Mesodermal cell (in vitro differentiated cells): ENCODE data around the gene LMOD1.

Source experiments
- H3K27ac ChIP-seq: 2 replicates; pipeline ENCODE4 v1.7.0; 2013; ENCODE audit warnings: mild to moderate bottlenecking, low read depth, low read length, moderate library complexity; ENCODE audit not compliant: severe bottlenecking
- H3K36me3 ChIP-seq: 2 replicates; pipeline ENCODE4 v1.7.1; 2013; ENCODE audit warnings: mild to moderate bottlenecking, low read length, moderate library complexity; ENCODE audit not compliant: control insufficient read depth, insufficient read depth
- H3K4me1 ChIP-seq: one replicate; pipeline ENCODE4 v1.7.1; 2013; ENCODE audit warnings: mild to moderate bottlenecking, low read length; ENCODE audit not compliant: insufficient read depth, control insufficient read depth, poor library complexity, severe bottlenecking
- H3K4me3 ChIP-seq: 2 replicates; pipeline ENCODE4 v1.7.0; 2013; ENCODE audit warnings: low read length, control low read depth, mild to moderate bottlenecking; ENCODE audit not compliant: insufficient read depth, poor library complexity, severe bottlenecking; ENCODE audit errors: extremely low read depth
- H3K9me3 ChIP-seq: 2 replicates; pipeline ENCODE4 v1.7.1; 2013; ENCODE audit warnings: mild to moderate bottlenecking, low read length, moderate library complexity; ENCODE audit not compliant: control insufficient read depth
- WGBS, 2 experiments: methylation state at CpG; one replicate each; pipeline ENCODE4 v1.1.5; 2013; ENCODE audit warnings: missing lambda C conversion rate in 2 of 2; ENCODE audit not compliant: insufficient coverage in 2 of 2; 5-methylcytosine and 5-hydroxymethylcytosine counted together

The LMOD1 gene

DNA sequence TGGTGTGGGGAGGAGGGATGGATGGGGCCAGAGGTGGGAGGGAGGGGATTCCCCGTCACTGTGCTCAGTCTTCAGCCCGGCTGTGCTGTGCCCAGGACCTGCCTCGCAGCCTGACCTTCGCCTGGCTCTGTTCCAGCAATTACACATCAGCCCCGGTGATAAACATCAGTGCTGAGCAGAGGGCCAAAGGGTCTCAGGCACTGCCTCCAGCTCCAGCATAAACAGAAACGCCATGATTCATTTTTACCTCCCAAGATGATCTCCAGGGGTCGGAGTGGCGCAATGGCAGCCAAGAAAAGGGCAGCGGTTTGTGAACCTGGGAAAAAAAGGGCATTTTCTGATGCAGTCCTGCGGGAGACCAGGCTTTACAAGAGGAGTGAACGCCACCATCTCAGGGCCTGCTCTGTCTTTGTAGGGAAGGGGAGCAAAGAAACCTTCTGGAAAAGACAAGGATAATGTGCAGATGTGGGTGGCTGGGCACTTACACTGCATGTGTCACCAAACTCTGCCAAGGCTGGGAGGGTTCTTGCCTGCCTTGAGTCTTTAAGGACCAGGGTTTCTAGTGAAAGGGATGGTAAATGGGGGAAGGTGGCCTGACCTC, 29.6 kb downstream of the LMOD1 start:
- Histone ChIP-seq H3K27ac (peak overlapping the region; percentile 69), H3K4me3 (no peak overlapping the region), H3K36me3 (no peaks in the 10 kb centered on the region), H3K9me3 (no peaks in the 10 kb centered on the region), H3K4me1 (peaks cover 29% of the 10 kb centered on the region)
- WGBS, 2 experiments: 93 to 97% methylated on average over 6 to 10 of the region's 11 CpGs

DNA sequence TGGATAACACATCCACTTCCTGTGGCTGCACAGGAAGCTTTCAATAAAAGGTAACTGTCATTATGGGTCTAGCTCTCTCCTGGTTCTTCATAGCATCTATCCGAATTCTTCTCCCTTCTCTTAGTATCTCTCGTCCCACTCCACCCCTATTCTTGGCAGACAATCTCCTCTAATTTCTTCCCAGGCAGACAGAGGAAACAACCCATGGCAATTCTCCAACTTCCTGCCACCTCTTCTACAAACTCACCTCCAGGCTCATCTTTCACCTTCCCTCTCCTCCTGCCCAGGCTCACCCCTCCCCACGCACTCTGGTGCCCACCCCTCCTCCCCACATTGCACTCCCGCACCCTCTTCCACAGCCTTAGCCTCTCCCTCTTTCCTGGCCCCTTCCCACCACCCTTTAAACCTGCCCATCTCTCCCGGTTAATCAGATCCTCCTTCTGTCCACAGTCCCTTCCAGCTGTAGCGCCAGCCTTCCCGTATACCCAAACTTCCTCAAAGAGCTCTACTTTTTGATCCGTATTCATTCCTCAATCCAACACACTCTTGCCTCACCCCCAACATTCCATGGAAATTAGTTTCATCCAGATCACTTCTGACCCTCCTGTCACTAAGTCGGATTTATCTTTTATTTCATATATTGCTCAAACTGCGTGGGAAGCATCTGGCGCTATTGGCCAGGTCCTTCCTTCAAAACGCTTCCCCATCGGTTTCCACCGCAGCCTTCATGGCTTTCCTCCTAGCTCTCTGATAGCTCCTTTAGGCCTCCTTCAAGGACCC, 31.7 kb downstream of the LMOD1 start:
- Histone ChIP-seq H3K27ac (no peak overlapping the region), H3K4me1 (peaks cover 29% of the 10 kb centered on the region), H3K9me3 (no peaks in the 10 kb centered on the region), H3K36me3 (no peaks in the 10 kb centered on the region), H3K4me3 (no peak overlapping the region)
- WGBS, 2 experiments: 85 to 93% methylated on average over 12 to 13 of the region's 14 CpGs

DNA sequence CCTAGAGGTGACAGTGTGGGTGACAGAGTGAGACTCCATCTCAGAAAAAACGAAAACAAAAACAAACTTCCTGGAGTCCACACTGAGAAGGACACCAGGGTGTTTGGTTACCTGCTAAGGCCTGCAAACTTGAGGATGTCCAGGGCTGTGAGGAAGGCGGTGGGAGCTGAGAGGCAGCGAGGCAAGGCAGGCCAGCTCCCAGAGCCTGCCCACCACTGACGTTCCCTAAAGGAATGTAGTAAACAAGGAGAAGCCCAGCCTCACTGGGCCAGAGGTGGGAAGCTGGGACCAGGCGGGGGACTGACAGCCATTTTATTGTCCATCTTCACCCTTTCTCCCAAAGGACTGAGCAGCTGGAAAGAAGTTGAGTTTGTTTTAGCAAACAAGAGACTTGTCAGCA, 33.5 kb downstream of the LMOD1 start:
- peak overlapping the region; percentile 29 for H3K27ac ChIP-seq
- H3K9me3 ChIP-seq: no peaks in the 10 kb centered on the region
- H3K4me1 ChIP-seq: peaks cover 25% of the 10 kb centered on the region
- no peak overlapping the region for H3K4me3 ChIP-seq
- WGBS, 2 experiments: 79 to 83% methylated on average over 1 to 5 of the region's 5 CpGs
- H3K36me3 ChIP-seq: no peaks in the 10 kb centered on the region

DNA sequence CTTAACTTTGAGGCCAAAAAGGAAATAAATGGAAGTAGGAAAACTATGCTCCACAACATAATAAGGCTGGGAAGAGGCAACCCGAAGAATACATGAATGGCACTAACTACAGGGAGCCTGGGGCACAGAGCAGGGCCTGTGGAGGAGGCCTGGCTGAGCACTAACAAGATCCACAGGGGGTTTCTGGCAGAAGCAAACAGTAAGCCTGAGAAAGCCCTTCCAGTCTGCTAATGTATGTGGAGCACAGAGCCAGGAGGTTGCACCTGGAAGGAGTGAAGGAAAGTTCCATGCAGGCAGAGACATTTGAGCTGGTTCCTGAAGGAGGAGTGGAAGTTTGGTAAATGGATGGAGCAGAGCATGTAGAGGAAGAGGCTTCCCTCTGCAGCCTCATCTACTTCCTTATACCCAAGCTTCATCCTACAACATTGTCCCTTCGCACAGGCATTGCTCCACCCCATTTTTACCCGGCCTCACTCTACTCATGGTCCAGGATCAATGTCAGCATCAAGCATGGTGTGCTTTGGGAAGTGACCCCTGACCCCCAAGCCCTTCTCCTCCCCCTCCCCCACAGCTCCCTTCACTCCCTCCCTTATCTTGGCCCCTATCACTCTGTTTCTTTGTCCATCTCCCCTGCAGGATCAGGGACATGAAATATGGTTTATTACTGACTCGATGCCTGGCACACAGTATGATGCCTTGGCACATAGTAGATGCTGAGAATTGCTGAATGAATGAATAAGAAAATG, 34.3 kb downstream of the LMOD1 start:
- Histone ChIP-seq H3K4me1 (peaks cover 18% of the 10 kb centered on the region), H3K27ac (no peak overlapping the region), H3K36me3 (no peaks in the 10 kb centered on the region), H3K4me3 (no peak overlapping the region), H3K9me3 (no peaks in the 10 kb centered on the region)
- 75 to 76% methylated on average over 4 of the region's 4 CpGs for WGBS, 2 experiments

DNA sequence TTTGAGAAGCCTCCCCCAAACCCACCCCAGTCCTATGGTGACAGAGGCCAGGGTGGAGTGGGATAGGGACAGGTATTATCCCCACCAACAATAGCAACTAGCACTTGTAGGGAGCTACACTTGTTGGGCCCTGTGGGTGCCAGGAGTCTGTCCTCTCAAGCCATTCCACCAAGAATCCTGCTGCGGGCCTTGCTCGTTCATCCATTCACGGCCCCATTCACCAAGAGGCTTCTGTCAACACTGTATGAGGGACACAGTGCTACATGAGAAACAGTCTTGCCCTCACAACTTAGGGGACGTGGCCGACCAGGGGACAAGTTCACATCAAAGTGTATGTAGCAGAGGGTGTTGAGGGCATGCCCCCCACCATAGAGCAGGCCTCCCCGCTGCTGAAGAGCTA, 38.7 kb downstream of the LMOD1 start:
- H3K36me3 ChIP-seq: no peaks in the 10 kb centered on the region
- no peaks in the 10 kb centered on the region for H3K9me3 ChIP-seq
- no peak overlapping the region for H3K27ac ChIP-seq
- H3K4me3 ChIP-seq: no peak overlapping the region
- WGBS, 2 experiments: 95 to 100% methylated on average over 5 to 6 of the region's 6 CpGs
- peaks cover 30% of the 10 kb centered on the region for H3K4me1 ChIP-seq

DNA sequence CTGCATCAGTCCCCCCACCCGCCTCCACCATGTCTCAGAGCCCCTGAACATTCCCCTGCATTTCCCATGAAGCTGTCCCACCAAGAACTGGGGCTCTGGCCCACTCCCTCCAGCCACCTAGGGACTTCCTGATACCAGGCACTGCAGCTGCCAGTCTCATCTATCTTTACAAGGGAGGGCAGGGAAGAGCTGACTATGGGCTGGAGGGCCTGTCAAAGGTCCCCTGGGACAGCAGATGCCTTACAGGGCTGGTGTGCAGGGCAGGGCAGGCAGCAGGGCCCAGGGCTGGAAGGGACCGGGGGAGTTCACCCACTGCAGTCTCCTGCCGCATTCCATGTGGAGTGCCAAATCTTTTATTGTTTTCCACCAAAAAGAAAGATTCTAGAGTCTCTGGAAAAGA, 40.0 kb downstream of the LMOD1 start:
- peaks cover 30% of the 10 kb centered on the region for H3K4me1 ChIP-seq
- no peak overlapping the region for H3K4me3 ChIP-seq
- H3K27ac ChIP-seq: no peak overlapping the region
- WGBS, 2 experiments: 86 to 100% methylated on average over 1 to 3 of the region's 3 CpGs
- no peaks in the 10 kb centered on the region for H3K9me3 ChIP-seq
- no peaks in the 10 kb centered on the region for H3K36me3 ChIP-seq

DNA sequence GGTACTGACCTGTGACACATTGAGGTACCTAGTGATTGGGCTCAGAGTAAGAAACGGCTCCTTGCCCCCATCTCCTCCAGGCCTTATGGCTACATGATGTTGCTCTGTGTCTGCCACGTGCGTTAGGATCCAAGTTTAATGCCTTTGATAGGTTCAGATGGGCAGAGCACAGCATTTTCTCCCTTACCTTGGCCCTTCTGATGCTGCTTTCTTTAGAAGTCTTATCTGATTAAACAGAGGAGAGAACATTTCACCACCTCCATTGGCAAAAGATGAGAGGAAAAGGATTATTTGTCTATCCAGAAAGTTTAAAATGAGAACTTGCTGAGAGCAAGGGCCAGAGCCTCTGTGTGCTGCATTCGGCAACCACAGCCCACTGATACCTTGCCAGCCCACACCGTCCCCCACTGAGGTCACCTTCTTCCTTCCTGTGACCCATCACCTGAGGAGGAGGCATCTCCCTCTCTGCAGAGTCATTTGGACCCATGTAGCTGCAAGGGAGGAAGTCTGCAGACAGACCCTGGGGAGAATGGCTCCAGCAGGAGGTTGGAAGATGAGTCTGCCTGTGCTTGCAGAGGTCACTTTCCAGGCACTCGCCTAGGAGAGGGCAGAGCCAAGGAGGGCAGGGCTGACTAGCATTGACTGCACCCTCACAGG, 41.0 kb downstream of the LMOD1 start:
- WGBS, 2 experiments: 88 to 93% methylated on average over 4 of the region's 6 CpGs
- Histone ChIP-seq H3K9me3 (no peaks in the 10 kb centered on the region), H3K4me1 (peaks cover 30% of the 10 kb centered on the region), H3K36me3 (no peaks in the 10 kb centered on the region), H3K4me3 (no peak overlapping the region), H3K27ac (peak overlapping the region; percentile 13)

DNA sequence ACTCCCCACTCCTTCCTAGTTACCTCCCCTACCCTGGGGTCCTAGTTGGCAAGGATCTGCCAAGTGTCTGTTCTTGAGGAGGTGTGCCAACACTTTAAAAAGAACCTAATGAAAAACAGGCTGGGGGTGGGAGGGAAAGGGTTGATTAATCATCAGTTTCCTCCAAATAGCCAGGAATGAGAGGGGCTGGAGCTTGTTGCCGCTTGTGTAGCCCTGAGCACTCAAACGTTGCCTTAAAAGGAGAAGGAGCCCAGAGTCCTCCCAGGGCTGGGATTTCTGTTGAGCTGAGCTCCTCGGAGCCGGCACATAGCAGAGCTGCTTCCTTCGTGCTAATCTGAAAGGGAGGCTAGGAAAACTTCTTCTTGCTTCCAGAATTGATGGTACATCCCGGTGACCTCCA, 41.8 kb downstream of the LMOD1 start:
- Histone ChIP-seq H3K4me1 (peaks cover 30% of the 10 kb centered on the region), H3K9me3 (no peaks in the 10 kb centered on the region), H3K36me3 (no peaks in the 10 kb centered on the region), H3K4me3 (no peak overlapping the region), H3K27ac (peak overlapping the region; percentile 13)
- WGBS, 2 experiments: 20 to 23% methylated on average over 2 to 5 of the region's 6 CpGs

DNA sequence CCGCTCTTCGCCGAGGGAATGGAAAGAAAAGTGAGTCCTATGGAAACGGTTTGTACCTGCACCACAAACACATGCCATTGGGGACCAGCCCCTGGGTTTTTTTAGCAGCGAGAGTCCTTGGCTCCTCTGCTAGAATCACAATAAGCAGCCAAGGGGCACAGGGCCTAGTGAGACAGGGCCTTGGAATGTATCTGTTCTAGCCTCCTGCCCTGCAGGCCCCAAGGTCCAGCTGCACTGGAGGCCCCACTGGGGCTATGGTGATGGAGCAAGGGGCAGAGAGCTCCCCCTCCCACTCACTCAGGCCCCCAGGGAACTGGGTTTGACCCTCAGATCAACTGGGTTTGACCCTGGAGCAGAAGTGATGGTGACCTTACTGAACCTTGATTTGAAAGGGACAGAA, 43.2 kb downstream of the LMOD1 start:
- 40 to 89% methylated on average over 2 to 4 of the region's 5 CpGs for WGBS, 2 experiments
- H3K9me3 ChIP-seq: no peaks in the 10 kb centered on the region
- no peak overlapping the region for H3K27ac ChIP-seq
- H3K4me1 ChIP-seq: peaks cover 30% of the 10 kb centered on the region
- no peak overlapping the region for H3K4me3 ChIP-seq
- H3K36me3 ChIP-seq: no peaks in the 10 kb centered on the region

DNA sequence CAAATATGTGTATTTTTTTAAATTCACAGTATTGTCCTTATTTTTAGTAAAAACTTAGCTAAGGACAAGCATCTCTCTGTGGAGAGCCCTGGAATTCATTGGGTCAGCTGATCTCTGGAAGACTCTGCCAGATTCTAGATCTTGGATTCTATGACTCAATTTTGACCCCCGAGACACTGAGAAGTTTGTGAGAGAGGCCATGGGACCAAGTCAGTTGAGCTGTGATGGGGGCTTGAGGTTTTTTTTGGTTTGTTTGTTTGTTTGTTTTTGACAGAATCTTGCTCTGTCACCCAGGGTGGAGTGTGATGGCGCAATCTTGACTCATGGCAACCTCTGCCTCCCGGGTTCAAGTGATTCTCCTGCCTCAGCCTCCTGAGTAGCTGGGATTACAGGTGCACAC, 44.1 kb downstream of the LMOD1 start:
- H3K36me3 ChIP-seq: no peaks in the 10 kb centered on the region
- no peak overlapping the region for H3K27ac ChIP-seq
- peaks cover 30% of the 10 kb centered on the region for H3K4me1 ChIP-seq
- no peak overlapping the region for H3K4me3 ChIP-seq
- H3K9me3 ChIP-seq: no peaks in the 10 kb centered on the region
- WGBS, 2 experiments: 88 to 100% methylated on average over 2 to 3 of the region's 3 CpGs
